ENCODE measurements around the gene LARP6. TPM values are rescaled to one million over a fixed set of nuclear protein-coding genes. Genes with fewer than 3 reads are reported as not detected.

Gene LARP6
- total RNA-seq, 1 experiment from 2014 or later: 15.2 TPM

DNA sequence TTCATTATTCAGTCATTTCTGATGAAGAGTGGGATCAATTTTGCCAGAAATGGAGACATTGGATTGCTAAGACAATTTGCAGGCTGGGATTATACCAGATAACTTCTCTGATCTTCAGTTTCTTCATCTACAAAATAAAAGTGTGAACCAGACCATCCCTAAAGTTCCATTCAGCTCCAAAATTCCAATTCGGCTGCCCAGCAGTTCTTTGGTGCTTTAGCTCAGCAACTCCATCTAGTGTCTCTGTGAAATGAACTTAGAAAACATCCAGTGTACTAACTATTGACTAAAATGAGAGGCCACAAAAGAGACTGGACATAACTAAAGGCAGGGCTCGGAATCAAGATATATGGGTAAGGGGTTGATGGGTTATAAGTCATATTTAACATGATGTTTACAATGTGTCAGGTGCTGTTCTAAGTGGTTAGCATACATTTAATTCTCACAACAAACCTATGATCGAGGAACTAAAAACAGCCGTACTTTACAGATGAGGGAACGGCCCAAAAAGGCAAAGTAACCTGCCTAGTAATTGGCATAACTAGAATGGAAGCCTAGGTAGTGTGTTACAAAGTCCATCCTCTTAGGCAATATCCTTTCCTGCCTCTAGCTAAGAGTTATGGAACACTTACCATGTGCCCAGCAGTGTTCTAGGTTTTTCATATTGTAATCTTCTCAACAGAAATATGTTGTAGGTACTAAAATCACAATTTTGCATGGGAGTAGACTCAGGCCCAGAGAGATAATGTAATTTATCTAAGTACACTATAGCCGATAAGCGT, 21.2 kb upstream of the LARP6 start:
- TF ChIP-seq GABPB1 (CRISPR knock-in tag; IDR thresholded peaks at IDR 0.05): no peak
- no peak for TF ChIP-seq ZNF263 (CRISPR knock-in tag; IDR thresholded peaks at IDR 0.05; ENCODE audit: low read depth)
- TF ChIP-seq STAT6 (CRISPR knock-in tag; conservative IDR thresholded peaks at IDR 0.05; ENCODE audit: low read depth): no peak
- TF ChIP-seq, protein P1, sequence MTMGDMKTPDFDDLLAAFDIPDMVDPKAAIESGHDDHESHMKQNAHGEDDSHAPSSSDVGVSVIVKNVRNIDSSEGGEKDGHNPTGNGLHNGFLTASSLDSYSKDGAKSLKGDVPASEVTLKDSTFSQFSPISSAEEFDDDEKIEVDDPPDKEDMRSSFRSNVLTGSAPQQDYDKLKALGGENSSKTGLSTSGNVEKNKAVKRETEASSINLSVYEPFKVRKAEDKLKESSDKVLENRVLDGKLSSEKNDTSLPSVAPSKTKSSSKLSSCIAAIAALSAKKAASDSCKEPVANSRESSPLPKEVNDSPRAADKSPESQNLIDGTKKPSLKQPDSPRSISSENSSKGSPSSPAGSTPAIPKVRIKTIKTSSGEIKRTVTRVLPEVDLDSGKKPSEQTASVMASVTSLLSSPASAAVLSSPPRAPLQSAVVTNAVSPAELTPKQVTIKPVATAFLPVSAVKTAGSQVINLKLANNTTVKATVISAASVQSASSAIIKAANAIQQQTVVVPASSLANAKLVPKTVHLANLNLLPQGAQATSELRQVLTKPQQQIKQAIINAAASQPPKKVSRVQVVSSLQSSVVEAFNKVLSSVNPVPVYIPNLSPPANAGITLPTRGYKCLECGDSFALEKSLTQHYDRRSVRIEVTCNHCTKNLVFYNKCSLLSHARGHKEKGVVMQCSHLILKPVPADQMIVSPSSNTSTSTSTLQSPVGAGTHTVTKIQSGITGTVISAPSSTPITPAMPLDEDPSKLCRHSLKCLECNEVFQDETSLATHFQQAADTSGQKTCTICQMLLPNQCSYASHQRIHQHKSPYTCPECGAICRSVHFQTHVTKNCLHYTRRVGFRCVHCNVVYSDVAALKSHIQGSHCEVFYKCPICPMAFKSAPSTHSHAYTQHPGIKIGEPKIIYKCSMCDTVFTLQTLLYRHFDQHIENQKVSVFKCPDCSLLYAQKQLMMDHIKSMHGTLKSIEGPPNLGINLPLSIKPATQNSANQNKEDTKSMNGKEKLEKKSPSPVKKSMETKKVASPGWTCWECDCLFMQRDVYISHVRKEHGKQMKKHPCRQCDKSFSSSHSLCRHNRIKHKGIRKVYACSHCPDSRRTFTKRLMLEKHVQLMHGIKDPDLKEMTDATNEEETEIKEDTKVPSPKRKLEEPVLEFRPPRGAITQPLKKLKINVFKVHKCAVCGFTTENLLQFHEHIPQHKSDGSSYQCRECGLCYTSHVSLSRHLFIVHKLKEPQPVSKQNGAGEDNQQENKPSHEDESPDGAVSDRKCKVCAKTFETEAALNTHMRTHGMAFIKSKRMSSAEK (CRISPR knock-in tag; IDR thresholded peaks at IDR 0.05; ENCODE audit: borderline replicate concordance): no peak
- TF ChIP-seq, protein P2, sequence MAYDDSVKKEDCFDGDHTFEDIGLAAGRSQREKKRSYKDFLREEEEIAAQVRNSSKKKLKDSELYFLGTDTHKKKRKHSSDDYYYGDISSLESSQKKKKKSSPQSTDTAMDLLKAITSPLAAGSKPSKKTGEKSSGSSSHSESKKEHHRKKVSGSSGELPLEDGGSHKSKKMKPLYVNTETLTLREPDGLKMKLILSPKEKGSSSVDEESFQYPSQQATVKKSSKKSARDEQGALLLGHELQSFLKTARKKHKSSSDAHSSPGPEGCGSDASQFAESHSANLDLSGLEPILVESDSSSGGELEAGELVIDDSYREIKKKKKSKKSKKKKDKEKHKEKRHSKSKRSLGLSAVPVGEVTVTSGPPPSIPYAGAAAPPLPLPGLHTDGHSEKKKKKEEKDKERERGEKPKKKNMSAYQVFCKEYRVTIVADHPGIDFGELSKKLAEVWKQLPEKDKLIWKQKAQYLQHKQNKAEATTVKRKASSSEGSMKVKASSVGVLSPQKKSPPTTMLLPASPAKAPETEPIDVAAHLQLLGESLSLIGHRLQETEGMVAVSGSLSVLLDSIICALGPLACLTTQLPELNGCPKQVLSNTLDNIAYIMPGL (CRISPR knock-in tag; IDR thresholded peaks at IDR 0.05): no peak
- TF ChIP-seq RORB (CRISPR knock-in tag; IDR thresholded peaks at IDR 0.05): no peak
- TF ChIP-seq CREM (CRISPR knock-in tag; IDR thresholded peaks at IDR 0.05): no peak
- TF ChIP-seq CTCF (IDR thresholded peaks at IDR 0.05): no peak
- TF ChIP-seq ATF3 (CRISPR knock-in tag; conservative IDR thresholded peaks at IDR 0.05): no peak
- TF ChIP-seq, protein P3, sequence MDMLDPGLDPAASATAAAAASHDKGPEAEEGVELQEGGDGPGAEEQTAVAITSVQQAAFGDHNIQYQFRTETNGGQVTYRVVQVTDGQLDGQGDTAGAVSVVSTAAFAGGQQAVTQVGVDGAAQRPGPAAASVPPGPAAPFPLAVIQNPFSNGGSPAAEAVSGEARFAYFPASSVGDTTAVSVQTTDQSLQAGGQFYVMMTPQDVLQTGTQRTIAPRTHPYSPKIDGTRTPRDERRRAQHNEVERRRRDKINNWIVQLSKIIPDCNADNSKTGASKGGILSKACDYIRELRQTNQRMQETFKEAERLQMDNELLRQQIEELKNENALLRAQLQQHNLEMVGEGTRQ (CRISPR knock-in tag; IDR thresholded peaks at IDR 0.05): no peak
- TF ChIP-seq CREB1 (CRISPR knock-in tag; IDR thresholded peaks at IDR 0.05): no peak
- TF ChIP-seq OVOL2 (CRISPR knock-in tag; IDR thresholded peaks at IDR 0.05; ENCODE audit: borderline replicate concordance): no peak
- no peak for TF ChIP-seq SP1 (CRISPR knock-in tag; conservative IDR thresholded peaks at IDR 0.05)
- TF ChIP-seq HMGA2 (CRISPR knock-in tag; IDR thresholded peaks at IDR 0.05): no peak
- no peak for TF ChIP-seq ARID4B (CRISPR knock-in tag; IDR thresholded peaks at IDR 0.05; ENCODE audit: borderline replicate concordance)
- TF ChIP-seq ETV6 (CRISPR knock-in tag; IDR thresholded peaks at IDR 0.05): no peak
- Mint-ChIP-seq H3K27ac (no peak overlapping the region), H3K27me3 (ENCODE audit: low read depth) (no peaks in the 10 kb centered on the region), H3K36me3 (peaks cover 3% of the 10 kb centered on the region), H3K4me3 (no peak overlapping the region), H3K4me1 (no peaks in the 10 kb centered on the region), H3K9me3 (peaks cover 14% of the 10 kb centered on the region; the same call in 1 of the 2 replicates)
- ATAC-seq (no peak), DNase-seq (ENCODE audit: low spot score) (no peak)
- CTCF ChIA-PET: interaction anchor here (0.8 to 2.1 kb wide), 14 partner anchors 9 to 309 kb away, joined by 3 to 30 read pairs (median 5); partner anchors contain the start of genes LARP6 and LRRC49
- POLR2A ChIA-PET: no interaction called here

Data from WTC11 (cell line).